GM06990 (cell line): Measurements from ENCODE around the gene BRME1.

ENCODE experiments used
- DNase-seq: peaks from one replicate; pipeline ENCODE4 v3.0.0-alpha.2; 2011; ENCODE audit not compliant: insufficient read length; ENCODE audit errors: extremely low read depth
- H3K27me3 ChIP-seq: replicated peaks from 2 replicates; pipeline ENCODE4 v1.6.0; 2011; ENCODE audit warnings: low read length; ENCODE audit not compliant: control insufficient read depth, insufficient read depth
- H3K36me3 ChIP-seq: 2 replicates; pipeline ENCODE4 v1.5.1; 2011; ENCODE audit warnings: low read length; ENCODE audit not compliant: control insufficient read depth, insufficient read depth
- H3K4me3 ChIP-seq: replicated peaks from 2 replicates; pipeline ENCODE4 v1.5.1; 2011; ENCODE audit warnings: low read depth, mild to moderate bottlenecking, control low read depth, low read length
- TF ChIP-seq, protein P1 (sequence below): IDR thresholded peaks from 2 replicates; pipeline ENCODE4 v1.5.1; 2011; ENCODE audit warnings: low read length, control low read depth, mild to moderate bottlenecking, inconsistent platforms; ENCODE audit not compliant: insufficient read depth, poor library complexity, severe bottlenecking

BRME1 gene

DNA sequence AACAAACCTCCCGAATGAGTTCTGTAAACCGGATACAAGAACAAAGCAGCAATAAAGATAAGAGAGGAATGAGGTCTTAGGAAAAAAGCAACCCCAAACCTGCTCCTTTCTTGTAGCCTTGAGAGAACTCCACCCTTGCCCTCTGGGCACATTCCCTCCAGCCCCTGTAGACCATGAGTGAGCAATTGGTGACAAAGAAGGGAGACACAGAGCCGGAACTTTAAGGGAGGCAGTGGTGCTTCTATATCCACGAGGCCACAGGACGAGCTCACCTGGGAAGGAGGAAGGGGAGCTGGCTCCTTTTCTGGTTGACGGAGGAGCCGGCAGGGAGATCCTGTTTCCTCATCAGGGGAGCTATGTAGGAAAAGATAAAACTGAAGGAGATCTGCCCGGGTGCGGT lies 13.0 kb downstream of the BRME1 start:
- DNase-seq, result no peak
- TF ChIP-seq, protein P1, sequence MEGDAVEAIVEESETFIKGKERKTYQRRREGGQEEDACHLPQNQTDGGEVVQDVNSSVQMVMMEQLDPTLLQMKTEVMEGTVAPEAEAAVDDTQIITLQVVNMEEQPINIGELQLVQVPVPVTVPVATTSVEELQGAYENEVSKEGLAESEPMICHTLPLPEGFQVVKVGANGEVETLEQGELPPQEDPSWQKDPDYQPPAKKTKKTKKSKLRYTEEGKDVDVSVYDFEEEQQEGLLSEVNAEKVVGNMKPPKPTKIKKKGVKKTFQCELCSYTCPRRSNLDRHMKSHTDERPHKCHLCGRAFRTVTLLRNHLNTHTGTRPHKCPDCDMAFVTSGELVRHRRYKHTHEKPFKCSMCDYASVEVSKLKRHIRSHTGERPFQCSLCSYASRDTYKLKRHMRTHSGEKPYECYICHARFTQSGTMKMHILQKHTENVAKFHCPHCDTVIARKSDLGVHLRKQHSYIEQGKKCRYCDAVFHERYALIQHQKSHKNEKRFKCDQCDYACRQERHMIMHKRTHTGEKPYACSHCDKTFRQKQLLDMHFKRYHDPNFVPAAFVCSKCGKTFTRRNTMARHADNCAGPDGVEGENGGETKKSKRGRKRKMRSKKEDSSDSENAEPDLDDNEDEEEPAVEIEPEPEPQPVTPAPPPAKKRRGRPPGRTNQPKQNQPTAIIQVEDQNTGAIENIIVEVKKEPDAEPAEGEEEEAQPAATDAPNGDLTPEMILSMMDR, result no peak
- H3K36me3 ChIP-seq, result no peaks in the 10 kb centered on the region

DNA sequence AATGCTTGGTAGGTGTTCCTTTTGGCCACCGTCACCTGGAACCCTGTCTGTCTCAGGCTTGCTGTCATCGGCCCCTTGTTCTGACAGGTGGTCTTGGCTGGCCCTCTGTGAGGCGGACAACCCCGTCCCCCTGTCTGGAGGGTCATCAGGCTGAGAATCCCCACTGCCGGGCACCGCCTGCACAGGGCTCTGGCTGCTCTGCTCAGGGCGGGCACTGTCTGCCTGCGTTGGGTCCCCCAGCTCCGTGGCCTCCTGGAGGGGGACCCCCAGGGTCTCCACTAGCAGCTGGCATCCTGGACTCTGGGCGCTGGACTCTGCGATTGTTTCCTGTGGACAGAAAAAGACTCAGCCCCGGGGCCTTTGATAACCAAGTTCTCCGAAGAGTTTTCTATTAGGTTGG lies 15.8 kb downstream of the BRME1 start:
- Histone ChIP-seq H3K4me3 (no peak overlapping the region), H3K27me3 (no peaks in the 10 kb centered on the region), H3K36me3 (no peaks in the 10 kb centered on the region)
- TF ChIP-seq, protein P1, result no peak
- DNase-seq, result no peak

More for the DNA sequence above, 13.0 kb downstream of the BRME1 start:
- Histone ChIP-seq H3K4me3 (no peak overlapping the region), H3K27me3 (no peaks in the 10 kb centered on the region)

DNA sequence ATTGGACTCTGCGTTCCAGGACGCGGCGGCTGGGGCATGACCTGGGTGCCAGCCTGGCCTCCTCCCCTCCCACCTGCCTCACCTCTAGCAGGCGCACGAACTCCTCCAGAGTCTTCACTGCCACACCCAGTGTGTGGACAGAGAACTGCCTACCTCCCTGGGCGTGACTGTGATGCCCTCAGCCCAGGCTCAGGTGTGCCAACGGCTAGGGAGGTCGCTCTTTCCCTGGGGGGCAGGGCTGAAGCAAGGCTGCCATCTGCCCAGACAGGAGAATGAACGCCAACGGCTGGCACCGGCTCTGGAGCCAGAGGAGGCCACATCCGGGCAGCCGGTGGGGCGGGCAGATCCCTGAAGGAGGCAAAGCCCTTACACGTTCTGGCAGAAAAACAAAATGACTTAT lies 17.6 kb downstream of the BRME1 start:
- TF ChIP-seq, protein P1, result no peak
- Histone ChIP-seq H3K4me3 (no peak overlapping the region), H3K36me3 (no peaks in the 10 kb centered on the region), H3K27me3 (no peaks in the 10 kb centered on the region)
- DNase-seq, result no peak

DNA sequence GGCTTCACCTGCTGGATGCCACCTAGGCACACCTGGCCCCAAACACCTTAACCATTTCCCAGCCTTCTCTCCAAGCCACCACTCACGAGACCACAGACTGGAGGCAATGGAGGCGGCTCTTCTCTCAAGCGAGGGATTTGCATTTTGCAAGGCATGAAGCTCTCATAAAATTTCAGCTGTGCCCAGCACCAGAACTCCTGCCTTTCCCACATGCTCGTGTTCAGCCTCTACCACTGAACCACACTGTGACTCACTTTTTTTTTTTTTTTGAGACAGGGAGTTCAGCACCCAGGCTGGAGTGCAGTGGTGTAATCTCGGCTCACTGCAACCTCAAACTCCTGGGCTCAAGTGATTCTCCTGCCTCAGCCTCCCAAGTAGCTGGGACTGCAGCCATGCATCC lies 18.4 kb downstream of the BRME1 start:
- Histone ChIP-seq H3K27me3 (no peaks in the 10 kb centered on the region), H3K4me3 (no peak overlapping the region), H3K36me3 (no peaks in the 10 kb centered on the region)
- TF ChIP-seq, protein P1, result no peak
- DNase-seq, result no peak

DNA sequence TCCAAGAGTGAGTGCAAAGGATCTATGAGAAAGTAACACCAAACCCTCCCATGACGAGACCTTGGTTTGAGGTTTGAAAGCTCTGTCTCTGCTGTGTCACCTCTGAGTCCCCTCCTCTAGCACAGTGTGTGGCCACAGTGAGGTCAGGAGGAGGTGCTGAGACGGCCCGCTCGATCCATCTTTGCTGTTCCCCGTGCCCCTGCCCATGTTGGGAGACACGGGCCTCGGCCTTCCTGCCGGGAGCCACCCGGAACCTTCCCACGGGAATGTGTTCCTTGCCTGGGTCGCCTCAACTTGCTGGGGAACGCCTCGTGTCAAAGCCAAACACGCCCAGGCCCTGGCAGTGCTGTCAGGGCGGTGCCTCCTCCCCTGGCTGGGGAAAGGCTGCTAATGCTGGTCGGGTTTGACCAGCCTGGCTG lies 18.9 kb downstream of the BRME1 start:
- no peaks in the 10 kb centered on the region for H3K36me3 ChIP-seq
- H3K27me3 ChIP-seq, result no peaks in the 10 kb centered on the region
- no peak overlapping the region for H3K4me3 ChIP-seq
- DNase-seq, result no peak
- TF ChIP-seq, protein P1, result no peak

DNA sequence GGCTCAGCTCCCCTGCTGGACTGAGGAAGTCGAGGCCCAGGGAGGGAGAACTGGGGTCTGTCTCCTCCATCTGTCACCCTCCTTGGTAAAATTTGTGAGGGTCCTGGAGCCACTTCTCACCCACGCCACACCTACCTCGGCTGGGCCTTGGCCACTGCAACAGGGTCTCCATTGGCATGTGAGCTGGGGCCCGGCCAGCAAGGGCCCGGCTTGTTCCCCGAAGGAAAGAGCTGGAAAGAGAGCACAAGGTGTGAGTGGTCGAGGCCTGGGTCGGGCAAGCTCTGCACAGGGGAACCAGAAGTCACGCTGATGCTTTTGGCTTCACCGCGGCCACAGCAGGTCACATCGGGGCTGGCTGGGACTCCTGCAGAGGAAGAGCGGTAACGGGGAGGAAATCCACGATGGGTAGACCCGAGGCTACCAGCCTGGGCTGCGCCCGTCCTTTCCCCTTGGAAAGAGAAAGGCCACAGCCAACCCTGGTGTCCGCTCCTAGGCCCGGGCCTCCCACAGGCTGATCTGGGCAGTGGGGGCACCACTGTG lies 20.0 kb downstream of the BRME1 start:
- no peak for DNase-seq
- Histone ChIP-seq H3K27me3 (no peaks in the 10 kb centered on the region), H3K4me3 (no peak overlapping the region), H3K36me3 (no peaks in the 10 kb centered on the region)
- TF ChIP-seq, protein P1, result no peak
